Lower leg skin (tissue), 4 donors: ENCODE measurements around the gene EIF4B. TPM values are rescaled to one million over a fixed set of nuclear protein-coding genes. Genes with fewer than 3 reads are reported as not detected.

ENCODE experiments used
- DNase-seq, 2 donors: peaks; one replicate each; pipeline ENCODE4 v3.0.0-alpha.2; 2019; ENCODE audit warnings: low spot score in 2 of 2
- H3K4me3 ChIP-seq: fragments of 200-600 bp; sonication (generic); 2 replicates; pipeline ENCODE4 v1.5.1; 2017; ENCODE audit warnings: mild to moderate bottlenecking, low read depth; ENCODE audit not compliant: poor library complexity, severe bottlenecking
- CTCF ChIP-seq, 3 donors: fragments of 450-650 bp; IDR thresholded peaks; one replicate each; pipeline ENCODE4 v1.5.1; 2016; ENCODE audit warnings: antibody characterized with exemption in 3 of 3, mild to moderate bottlenecking in 3 of 3, moderate library complexity in 2 of 3
- POLR2A ChIP-seq, 2 donors: fragments of 450-650 bp; IDR thresholded peaks; one replicate each; pipeline ENCODE4 v1.6.1; 2016 to 2017; ENCODE audit warnings: antibody characterized with exemption in 2 of 2, mild to moderate bottlenecking in 1 of 2, moderate library complexity in 1 of 2
- WGBS, 2 donors: methylation state at CpG; one replicate each; pipeline ENCODE4 v1.1.5; 2018; 5-methylcytosine and 5-hydroxymethylcytosine counted together
- intact Hi-C: fragments of 100-400 bp; cut with DNase I; formaldehyde crosslinking; loops from one replicate; pipeline ENCODE4 v1.15.0; 2023; ENCODE audit warnings: low total_unique reads
- total RNA-seq, 4 donors: library from RNA; depleted of rRNA; stranded (reverse); fragments of >200 nt; gene quantifications; one replicate each; pipeline ENCODE4 v1.1.0, GENCODE V29; 2016

The EIF4B gene
- total RNA-seq, 4 donors from 2014 or later, result 499 to 623 (median 546) TPM

DNA sequence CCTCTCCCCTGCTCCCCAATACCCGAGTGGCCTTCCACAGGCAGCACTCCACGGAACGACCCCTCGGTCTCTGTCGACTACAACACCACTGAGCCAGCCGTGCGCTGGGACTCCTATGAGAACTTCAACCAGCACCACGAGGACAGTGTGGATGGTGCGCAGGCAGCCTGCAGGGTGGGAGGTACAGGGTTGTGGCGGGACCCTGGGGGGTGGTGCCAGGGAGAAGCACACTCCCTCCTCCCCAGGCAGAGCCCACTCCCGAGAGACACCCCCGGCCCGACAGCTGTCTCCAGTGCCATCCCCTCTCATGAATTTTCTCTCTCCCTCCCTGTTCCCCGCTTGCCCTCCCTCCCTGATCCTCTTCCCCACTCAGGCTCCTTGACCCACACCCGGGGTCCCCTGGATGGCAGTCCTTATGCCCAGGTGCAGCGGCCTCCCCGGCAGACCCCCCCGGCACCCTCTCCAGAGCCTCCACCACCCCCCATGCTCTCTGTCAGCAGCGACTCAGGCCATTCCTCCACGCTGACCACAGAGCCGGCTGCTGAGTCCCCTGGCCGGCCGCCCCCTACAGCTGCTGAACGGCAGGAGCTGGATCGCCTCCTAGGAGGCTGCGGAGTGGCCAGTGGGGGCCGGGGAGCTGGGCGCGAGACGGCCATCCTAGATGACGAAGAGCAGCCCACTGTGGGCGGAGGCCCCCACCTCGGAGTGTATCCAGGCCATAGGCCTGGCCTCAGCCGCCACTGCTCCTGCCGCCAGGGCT, 52.6 kb downstream of the EIF4B start:
- peak in 1 of 2 donors; percentile 15 for DNase-seq
- intact Hi-C loops, result no loop called here
- WGBS, 2 donors, result 81 to 84% methylated on average over 24 to 27 of the region's 35 CpGs
- TF ChIP-seq CTCF (IDR thresholded peaks at IDR 0.05) (no peak), POLR2A (IDR thresholded peaks at IDR 0.05) (no peak)
- no peak overlapping the region for H3K4me3 ChIP-seq

- no peak for TF ChIP-seq POLR2A (IDR thresholded peaks at IDR 0.05)
- TF ChIP-seq CTCF (IDR thresholded peaks at IDR 0.05), result no peak
- 14 to 87% methylated on average over 1 to 24 of the region's 24 CpGs for WGBS, 2 donors
- DNase-seq, result peak in 1 of 2 donors; percentile 15
- H3K4me3 ChIP-seq, result no peak overlapping the region
- intact Hi-C loops, result loop anchor here (10.0 kb wide), 1 partner anchor 135 kb away; no protein-coding TSS in a partner anchor
Measured at GRCh38 chr12:53059434-53060063, 53.3 kb downstream of the EIF4B start.

GRCh38 chr12:53060064-53060720, 53.9 kb downstream of the EIF4B start:
- DNase-seq, result peak in 1 of 2 donors; percentile 87

DNA sequence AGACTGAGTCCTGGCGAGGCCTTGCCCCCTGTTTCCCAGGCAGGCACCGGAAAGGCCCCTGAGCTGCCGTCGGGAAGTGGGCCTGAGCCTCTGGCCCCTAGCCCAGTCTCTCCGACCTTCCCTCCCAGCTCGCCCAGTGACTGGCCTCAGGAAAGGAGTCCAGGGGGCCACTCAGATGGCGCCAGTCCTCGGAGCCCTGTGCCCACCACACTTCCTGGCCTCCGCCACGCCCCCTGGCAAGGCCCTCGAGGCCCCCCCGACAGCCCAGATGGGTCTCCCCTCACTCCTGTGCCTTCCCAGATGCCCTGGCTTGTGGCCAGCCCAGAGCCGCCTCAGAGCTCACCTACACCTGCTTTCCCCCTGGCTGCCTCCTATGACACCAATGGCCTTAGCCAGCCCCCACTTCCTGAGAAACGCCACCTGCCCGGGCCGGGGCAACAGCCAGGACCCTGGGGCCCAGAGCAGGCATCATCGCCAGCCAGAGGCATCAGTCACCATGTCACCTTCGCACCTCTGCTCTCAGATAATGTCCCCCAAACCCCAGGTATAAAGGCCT, 54.5 kb downstream of the EIF4B start:
- DNase-seq, result peak; percentile 22 to 87
- no peak overlapping the region for H3K4me3 ChIP-seq
- 52 to 59% methylated on average over 17 to 18 of the region's 18 CpGs for WGBS, 2 donors
- no peak for TF ChIP-seq CTCF (IDR thresholded peaks at IDR 0.05)
- TF ChIP-seq POLR2A (IDR thresholded peaks at IDR 0.05), result no peak
- intact Hi-C loops, result loop anchor here (10.0 kb wide), 1 partner anchor 134 kb away; no protein-coding TSS in a partner anchor

More at GRCh38 chr12:53060064-53060720, 53.9 kb downstream of the EIF4B start:
- 83 to 89% methylated on average over 15 to 16 of the region's 17 CpGs for WGBS, 2 donors
- intact Hi-C loops, result loop anchor here (10.0 kb wide), 1 partner anchor 135 kb away; no protein-coding TSS in a partner anchor
- TF ChIP-seq CTCF (IDR thresholded peaks at IDR 0.05) (no peak), POLR2A (IDR thresholded peaks at IDR 0.05) (no peak)
- no peak overlapping the region for H3K4me3 ChIP-seq

- no peak overlapping the region for H3K4me3 ChIP-seq
- intact Hi-C loops, result loop anchor here (10.0 kb wide), 1 partner anchor 133 kb away; no protein-coding TSS in a partner anchor
- peak; percentile 26 to 87 for DNase-seq
- WGBS, 2 donors, result 56 to 68% methylated on average over 3 to 5 of the region's 5 CpGs
- no peak for TF ChIP-seq CTCF (IDR thresholded peaks at IDR 0.05)
- no peak for TF ChIP-seq POLR2A (IDR thresholded peaks at IDR 0.05)
Measured at GRCh38 chr12:53061404-53062010, 55.3 kb downstream of the EIF4B start.
